Activated CD4-positive, alpha-beta memory T cell treated with anti-CD3 and anti-CD28 coated beads for 36 hours (primary cell): ENCODE results near the gene MTX2. TPM values are rescaled to one million over a fixed set of nuclear protein-coding genes. Genes with fewer than 3 reads are reported as not detected.
"Not testable (repeated sequence)": the region's sequence is repeated elsewhere in the genome, so short reads cannot be mapped to it uniquely, and the experiment has no call there.

Source experiments
- CTCF ChIA-PET: fragments of 350-600 bp; sonication (Branson Sonifier 250); formaldehyde crosslinking; loops from one replicate; lab custom pipeline; 2021; ENCODE audit warnings: antibody characterized with exemption, inconsistent platforms; lab: Charles Lee
- POLR2A ChIA-PET: fragments of 350-600 bp; sonication (Branson Sonifier 250); formaldehyde crosslinking; loops from one replicate; lab custom pipeline; 2021; ENCODE audit warnings: antibody characterized with exemption; lab: Charles Lee
- DNase-seq: peaks from one replicate; pipeline ENCODE4 v3.0.0-alpha.2; 2020
- H3K27ac Mint-ChIP-seq: one replicate; pipeline ENCODE4 v1.8.0; 2021; ENCODE audit warnings: mixed read lengths
- H3K27me3 Mint-ChIP-seq: one replicate; pipeline ENCODE4 v1.8.0; 2021; ENCODE audit warnings: mixed read lengths
- H3K36me3 Mint-ChIP-seq: one replicate; pipeline ENCODE4 v1.8.0; 2021; ENCODE audit warnings: mixed read lengths
- H3K4me1 Mint-ChIP-seq: one replicate; pipeline ENCODE4 v1.8.0; 2021; ENCODE audit warnings: low read depth, mixed read lengths
- H3K4me3 Mint-ChIP-seq: one replicate; pipeline ENCODE4 v1.8.0; 2021; ENCODE audit warnings: mild to moderate bottlenecking, mixed read lengths
- H3K9me3 Mint-ChIP-seq: one replicate; pipeline ENCODE4 v1.8.0; 2021; ENCODE audit warnings: mixed read lengths
- intact Hi-C: fragments of 100-400 bp; cut with micrococcal nuclease; formaldehyde crosslinking; loops from one replicate; pipeline ENCODE4 v1.15.1; 2023
- total RNA-seq, 2 experiments: library from RNA; stranded (reverse); gene quantifications; one replicate each; pipeline ENCODE4 v1.2.3, GENCODE V29; 2021

MTX2 gene
- total RNA-seq, 2 experiments from 2014 or later, result 25.8 to 28.2 TPM

DNA sequence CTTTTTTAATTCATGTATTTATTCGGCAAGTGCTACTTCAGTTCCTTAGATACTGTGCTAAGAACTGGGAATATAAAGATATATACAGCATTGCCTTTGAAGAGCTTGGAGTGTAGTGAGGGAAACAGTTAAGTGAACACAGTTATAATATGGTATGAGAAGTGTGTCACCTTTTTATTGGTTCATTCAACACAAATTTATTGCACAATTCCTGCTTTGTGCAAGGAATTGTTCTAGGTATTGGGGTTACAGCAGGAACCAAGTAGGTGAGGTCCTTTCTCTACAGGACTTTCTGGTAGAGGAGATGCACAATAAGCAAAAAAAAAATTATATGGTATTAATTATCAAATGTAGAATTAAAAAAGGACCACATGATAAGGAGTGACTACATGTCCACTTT lies 65.5 kb downstream of the MTX2 start:
- POLR2A ChIA-PET, result no interaction called here
- no peaks in the 10 kb centered on the region for H3K9me3 Mint-ChIP-seq
- H3K4me1 Mint-ChIP-seq, result no peaks in the 10 kb centered on the region
- intact Hi-C loops, result no loop called here
- no peak for DNase-seq
- H3K27ac Mint-ChIP-seq, result no peak overlapping the region
- CTCF ChIA-PET, result no interaction called here
- peaks cover 26% of the 10 kb centered on the region for H3K36me3 Mint-ChIP-seq
- no peaks in the 10 kb centered on the region for H3K27me3 Mint-ChIP-seq
- no peak overlapping the region for H3K4me3 Mint-ChIP-seq

DNA sequence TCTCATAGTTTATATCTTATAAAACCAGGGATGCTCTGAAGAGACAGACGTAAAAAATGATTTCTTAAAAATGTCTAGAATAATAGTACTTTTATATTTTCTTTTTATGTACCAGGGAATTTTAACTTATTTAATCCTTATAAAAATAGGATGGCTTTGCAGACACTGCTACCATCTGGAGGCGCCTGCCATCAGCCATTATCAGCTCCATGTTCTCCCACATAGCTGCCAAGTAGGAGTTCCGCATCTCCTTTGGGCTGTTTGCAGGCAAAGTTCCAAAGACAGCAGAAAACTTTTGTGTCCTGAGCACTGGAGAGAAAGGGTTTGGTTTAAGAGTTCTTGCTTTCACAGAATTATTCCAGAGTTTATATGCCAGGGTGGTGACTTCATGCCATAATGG lies 69.2 kb downstream of the MTX2 start:
- POLR2A ChIA-PET, result no interaction called here
- CTCF ChIA-PET, result no interaction called here
- intact Hi-C loops, result no loop called here
- peaks cover 16% of the 10 kb centered on the region for H3K36me3 Mint-ChIP-seq
- H3K27me3 Mint-ChIP-seq, result no peaks in the 10 kb centered on the region
- H3K9me3 Mint-ChIP-seq, result no peaks in the 10 kb centered on the region
- no peaks in the 10 kb centered on the region for H3K4me1 Mint-ChIP-seq
- H3K27ac Mint-ChIP-seq, result no peak overlapping the region
- H3K4me3 Mint-ChIP-seq, result no peak overlapping the region
- no peak for DNase-seq

DNA sequence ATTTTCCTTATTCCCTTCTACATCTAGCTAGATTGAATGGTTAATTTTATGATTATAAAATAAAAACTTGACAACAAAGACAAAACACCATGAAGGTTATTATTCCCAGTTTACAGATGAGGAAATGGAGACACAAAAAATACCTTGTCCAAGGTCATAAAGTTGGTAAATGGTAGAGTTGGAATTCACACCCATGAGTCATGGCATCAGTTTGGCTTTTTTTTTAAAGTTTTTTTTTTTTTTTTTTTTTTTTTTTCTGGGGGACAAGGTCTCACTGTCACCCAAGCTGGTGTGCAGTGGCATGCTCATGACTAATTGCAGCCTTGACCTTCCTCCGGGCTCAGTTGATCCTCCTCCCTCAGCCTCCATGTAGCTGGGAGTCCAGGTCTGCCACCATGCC lies 70.0 kb downstream of the MTX2 start:
- intact Hi-C loops, result no loop called here

DNA sequence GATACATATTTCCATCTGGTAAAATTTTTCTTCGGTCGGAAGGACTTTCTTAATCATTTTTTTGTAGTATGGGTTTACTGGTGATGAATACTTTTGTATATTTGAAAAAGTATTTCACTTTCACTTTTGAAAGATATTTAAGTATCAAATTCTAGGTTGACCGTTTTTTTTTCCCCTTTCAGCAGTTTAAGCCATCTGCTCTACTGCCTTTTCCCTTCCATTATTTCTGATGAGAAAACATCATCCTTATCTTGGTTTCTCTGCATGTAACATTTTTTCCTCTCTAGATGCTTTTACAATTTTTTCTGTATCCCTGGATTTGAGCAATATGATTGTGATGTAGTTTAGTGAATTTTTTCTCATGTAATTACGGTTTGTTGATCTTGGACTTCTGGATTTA lies 87.0 kb downstream of the MTX2 start:
- H3K9me3 Mint-ChIP-seq, result peaks cover 5% of the 10 kb centered on the region
- ChIA-PET CTCF (no interaction called here), POLR2A (no interaction called here)
- H3K4me3 Mint-ChIP-seq, result no peak overlapping the region
- intact Hi-C loops, result no loop called here
- H3K36me3 Mint-ChIP-seq, result peaks cover 2% of the 10 kb centered on the region
- peaks cover 6% of the 10 kb centered on the region for H3K4me1 Mint-ChIP-seq
- peaks cover 3% of the 10 kb centered on the region for H3K27me3 Mint-ChIP-seq
- no peak overlapping the region for H3K27ac Mint-ChIP-seq
- no peak for DNase-seq

More for the DNA sequence above, 70.0 kb downstream of the MTX2 start:
- H3K27ac Mint-ChIP-seq, result no peak overlapping the region
- peaks cover 16% of the 10 kb centered on the region for H3K36me3 Mint-ChIP-seq
- POLR2A ChIA-PET, result no interaction called here
- no peaks in the 10 kb centered on the region for H3K27me3 Mint-ChIP-seq
- DNase-seq, result no peak
- no peaks in the 10 kb centered on the region for H3K4me1 Mint-ChIP-seq
- no peaks in the 10 kb centered on the region for H3K9me3 Mint-ChIP-seq
- CTCF ChIA-PET, result interaction anchor here (0.7 kb wide), 1 partner anchor 82 kb away, joined by 3 read pairs; no protein-coding TSS in a partner anchor
- no peak overlapping the region for H3K4me3 Mint-ChIP-seq

DNA sequence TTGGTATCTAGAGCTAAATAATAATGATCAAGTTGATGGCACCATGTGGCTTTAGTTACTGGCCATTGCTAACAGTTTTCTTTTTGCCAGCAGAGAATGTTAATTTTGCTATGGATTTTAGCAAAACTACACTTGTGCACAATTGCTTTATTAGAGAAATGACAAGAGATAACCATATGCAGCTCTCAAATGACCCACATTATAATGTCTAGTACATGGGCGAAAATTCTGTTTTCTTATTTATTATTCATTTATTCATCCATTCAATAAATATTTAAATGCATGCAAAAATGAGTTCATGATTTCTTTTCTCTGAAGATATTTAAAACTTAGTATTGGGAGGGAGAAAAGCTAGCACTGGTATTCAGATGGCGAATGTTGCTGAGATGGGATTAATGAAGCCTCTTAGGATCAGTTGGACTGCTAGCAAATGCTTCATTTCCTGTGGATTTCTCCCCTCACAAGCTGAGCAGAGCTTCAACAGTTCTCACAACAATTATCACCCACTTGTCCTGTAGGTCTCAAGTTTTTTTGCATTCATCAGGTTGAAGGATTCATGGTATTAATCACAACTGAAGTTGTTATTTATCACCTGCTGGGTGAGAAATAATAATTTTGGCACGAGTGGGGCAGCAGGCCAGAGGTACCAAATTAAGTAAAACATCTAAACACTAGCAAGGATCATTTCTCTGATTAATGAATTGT lies 95.2 kb downstream of the MTX2 start:
- Mint-ChIP-seq H3K4me1 (no peaks in the 10 kb centered on the region), H3K27ac (no peak overlapping the region), H3K27me3 (peaks cover 5% of the 10 kb centered on the region), H3K4me3 (no peak overlapping the region), H3K36me3 (no peaks in the 10 kb centered on the region), H3K9me3 (no peaks in the 10 kb centered on the region)
- ChIA-PET CTCF (no interaction called here), POLR2A (no interaction called here)
- intact Hi-C loops, result no loop called here
- no peak for DNase-seq

DNA sequence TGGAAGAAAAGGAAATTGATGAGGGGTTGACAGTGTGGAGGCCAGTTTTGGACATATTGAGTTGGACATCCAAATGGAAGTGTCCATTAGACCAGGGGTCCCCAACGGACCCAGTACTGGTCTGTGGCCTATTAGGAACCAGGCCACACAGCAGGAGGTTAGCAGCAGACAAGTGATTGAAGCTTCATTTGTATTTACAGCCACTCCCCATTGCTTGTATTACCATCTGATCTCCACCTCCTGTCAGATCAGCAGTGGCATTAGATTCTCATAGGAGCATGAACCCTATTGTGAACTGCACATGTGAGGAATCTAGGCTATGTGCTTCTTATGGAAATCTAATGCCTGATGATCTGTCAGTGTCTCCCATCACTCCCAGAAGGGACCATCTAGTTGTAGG lies 99.1 kb downstream of the MTX2 start:
- CTCF ChIA-PET, result interaction anchor here (0.6 to 1.2 kb wide), 2 partner anchors 29 to 87 kb away, joined by 3 to 5 read pairs; no protein-coding TSS in a partner anchor
- Mint-ChIP-seq H3K4me3 (no peak overlapping the region), H3K4me1 (no peaks in the 10 kb centered on the region), H3K27me3 (peaks cover 8% of the 10 kb centered on the region), H3K9me3 (no peaks in the 10 kb centered on the region), H3K36me3 (no peaks in the 10 kb centered on the region), H3K27ac (no peak overlapping the region)
- no peak for DNase-seq
- POLR2A ChIA-PET, result no interaction called here
- intact Hi-C loops, result no loop called here

DNA sequence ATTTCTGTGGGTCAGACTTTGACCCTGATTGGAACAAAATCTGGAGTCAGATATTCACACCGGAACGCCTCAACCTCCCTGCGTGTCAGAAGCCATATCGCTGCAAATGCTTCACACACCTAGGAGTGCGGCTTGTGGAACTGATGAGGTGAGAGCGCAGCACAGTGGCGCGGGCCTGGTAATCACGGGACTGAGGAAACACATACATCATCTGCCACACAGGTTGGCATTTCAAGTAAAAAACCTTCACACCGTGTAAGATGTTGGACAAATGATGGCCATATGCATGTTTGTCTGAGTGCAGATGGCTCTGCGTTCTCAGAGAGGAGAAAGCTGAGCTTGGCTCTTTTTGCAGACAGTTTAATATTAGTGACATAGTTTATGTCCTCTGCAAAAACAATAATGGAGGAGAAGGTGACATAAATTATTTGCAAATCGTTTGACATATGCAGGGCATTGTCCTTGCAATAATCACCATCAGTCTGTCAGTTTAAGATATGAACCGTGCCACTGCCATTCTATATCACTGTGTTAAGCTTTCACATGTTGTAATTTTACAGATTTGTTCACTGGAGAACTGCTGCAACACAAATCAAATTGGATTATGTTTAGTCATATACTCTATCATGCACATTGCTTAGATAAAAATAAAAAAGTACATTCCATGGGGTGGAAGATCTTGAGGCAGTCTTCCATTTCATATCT lies 101.4 kb downstream of the MTX2 start:
- Mint-ChIP-seq H3K27ac (no peak overlapping the region), H3K27me3 (peaks cover 5% of the 10 kb centered on the region), H3K36me3 (no peaks in the 10 kb centered on the region), H3K4me3 (no peak overlapping the region), H3K4me1 (no peaks in the 10 kb centered on the region), H3K9me3 (no peaks in the 10 kb centered on the region)
- DNase-seq, result no peak
- intact Hi-C loops, result no loop called here
- ChIA-PET CTCF (no interaction called here), POLR2A (no interaction called here)

DNA sequence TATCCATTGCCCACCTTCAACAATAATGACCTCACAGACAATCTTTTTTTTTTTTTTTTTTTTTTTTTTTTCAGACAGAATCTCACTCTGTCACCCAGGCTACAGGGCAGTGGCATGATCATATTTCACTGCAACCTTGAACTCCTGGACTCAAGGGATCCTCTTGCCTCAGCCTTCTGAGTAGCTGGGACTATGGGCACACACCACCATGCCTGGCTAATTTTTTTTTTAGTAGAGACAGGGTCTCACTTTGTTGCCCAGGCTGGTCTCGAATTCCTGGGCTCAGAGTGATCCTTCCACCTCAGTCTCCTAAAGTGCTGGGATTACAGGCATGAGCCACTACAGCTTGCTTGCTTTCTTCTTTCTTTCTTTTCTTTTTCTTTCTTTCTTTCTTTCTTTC lies 103.9 kb downstream of the MTX2 start:
- H3K9me3 Mint-ChIP-seq, H3K36me3 Mint-ChIP-seq, H3K4me1 Mint-ChIP-seq, DNase-seq, H3K27me3 Mint-ChIP-seq, H3K4me3 Mint-ChIP-seq, intact Hi-C loops, H3K27ac Mint-ChIP-seq: not testable (repeated sequence)
- ChIA-PET POLR2A (interaction anchor here (0.7 kb wide), 1 partner anchor 643 kb away, joined by 3 read pairs; no protein-coding TSS in a partner anchor), CTCF (interaction anchor here (0.6 kb wide), 1 partner anchor 983 kb away, joined by 3 read pairs; no protein-coding TSS in a partner anchor)

DNA sequence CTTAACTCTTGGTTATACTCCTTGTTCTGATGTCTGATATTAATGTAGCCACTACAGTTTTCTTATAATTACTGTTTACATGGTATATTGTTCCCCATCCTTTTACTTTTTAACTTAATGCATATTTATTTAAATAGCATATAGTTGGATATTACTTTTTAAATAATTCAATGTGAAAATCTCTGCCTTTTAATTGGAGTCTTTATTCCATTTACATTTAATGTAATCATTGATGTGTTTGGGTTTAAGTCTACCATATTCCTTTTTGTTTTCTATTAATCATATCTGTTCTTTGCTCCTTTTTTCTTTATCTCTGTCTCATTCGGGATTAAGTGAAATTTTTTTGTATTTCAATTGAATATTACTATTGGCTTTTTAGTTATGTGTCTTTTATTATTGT lies 109.1 kb downstream of the MTX2 start:
- H3K36me3 Mint-ChIP-seq, result no peaks in the 10 kb centered on the region
- H3K4me1 Mint-ChIP-seq, result no peaks in the 10 kb centered on the region
- peaks cover 12% of the 10 kb centered on the region for H3K9me3 Mint-ChIP-seq
- peaks cover 3% of the 10 kb centered on the region for H3K27me3 Mint-ChIP-seq
- ChIA-PET POLR2A (no interaction called here), CTCF (no interaction called here)
- intact Hi-C loops, result no loop called here
- no peak overlapping the region for H3K27ac Mint-ChIP-seq
- no peak for DNase-seq
- no peak overlapping the region for H3K4me3 Mint-ChIP-seq

DNA sequence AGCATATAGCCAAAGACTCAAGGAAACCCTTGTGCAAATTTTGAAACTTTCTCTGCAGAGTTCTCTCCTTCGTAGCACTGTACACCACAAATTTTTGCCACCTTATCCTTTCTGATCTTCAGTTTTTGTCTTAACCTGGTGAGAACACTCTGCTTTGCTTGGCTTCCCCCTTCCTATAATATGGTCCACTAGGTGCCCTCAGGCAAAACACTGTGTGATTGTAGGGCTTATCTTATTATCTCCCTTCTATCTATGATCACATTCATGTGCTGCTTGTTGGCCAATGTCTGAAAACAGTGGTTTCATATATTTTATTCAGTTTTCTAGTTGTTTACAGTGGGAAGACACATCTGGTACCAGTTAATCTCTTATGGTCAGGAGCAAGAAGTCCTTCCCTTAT lies 111.1 kb downstream of the MTX2 start:
- DNase-seq, result no peak
- POLR2A ChIA-PET, result no interaction called here
- Mint-ChIP-seq H3K27me3 (peaks cover 6% of the 10 kb centered on the region), H3K4me3 (no peak overlapping the region), H3K36me3 (no peaks in the 10 kb centered on the region), H3K4me1 (no peaks in the 10 kb centered on the region), H3K9me3 (peaks cover 12% of the 10 kb centered on the region), H3K27ac (no peak overlapping the region)
- intact Hi-C loops, result no loop called here
- CTCF ChIA-PET, result no interaction called here

DNA sequence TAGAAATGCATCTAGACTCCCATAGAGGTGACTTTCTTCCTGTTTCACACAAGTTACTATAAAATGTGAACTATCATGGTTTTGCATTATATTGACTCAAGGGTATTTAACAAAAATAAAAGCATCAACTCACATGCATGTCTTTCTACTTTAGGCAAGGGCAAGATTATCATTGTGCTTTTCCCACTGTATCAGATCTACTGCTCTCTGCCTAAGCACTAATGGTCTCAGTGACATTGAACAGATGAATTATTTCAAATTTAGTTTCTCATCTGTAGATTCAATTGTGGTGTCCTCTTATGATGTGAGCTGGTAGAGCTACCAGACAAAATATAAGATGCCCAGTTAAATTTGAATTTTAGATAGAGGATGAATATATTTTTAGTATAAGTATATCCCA lies 113.9 kb downstream of the MTX2 start:
- H3K36me3 Mint-ChIP-seq, result no peaks in the 10 kb centered on the region
- H3K9me3 Mint-ChIP-seq, result peaks cover 7% of the 10 kb centered on the region
- CTCF ChIA-PET, result no interaction called here
- no peak overlapping the region for H3K27ac Mint-ChIP-seq
- H3K4me3 Mint-ChIP-seq, result no peak overlapping the region
- POLR2A ChIA-PET, result no interaction called here
- intact Hi-C loops, result no loop called here
- H3K4me1 Mint-ChIP-seq, result no peaks in the 10 kb centered on the region
- H3K27me3 Mint-ChIP-seq, result peaks cover 9% of the 10 kb centered on the region
- DNase-seq, result no peak

DNA sequence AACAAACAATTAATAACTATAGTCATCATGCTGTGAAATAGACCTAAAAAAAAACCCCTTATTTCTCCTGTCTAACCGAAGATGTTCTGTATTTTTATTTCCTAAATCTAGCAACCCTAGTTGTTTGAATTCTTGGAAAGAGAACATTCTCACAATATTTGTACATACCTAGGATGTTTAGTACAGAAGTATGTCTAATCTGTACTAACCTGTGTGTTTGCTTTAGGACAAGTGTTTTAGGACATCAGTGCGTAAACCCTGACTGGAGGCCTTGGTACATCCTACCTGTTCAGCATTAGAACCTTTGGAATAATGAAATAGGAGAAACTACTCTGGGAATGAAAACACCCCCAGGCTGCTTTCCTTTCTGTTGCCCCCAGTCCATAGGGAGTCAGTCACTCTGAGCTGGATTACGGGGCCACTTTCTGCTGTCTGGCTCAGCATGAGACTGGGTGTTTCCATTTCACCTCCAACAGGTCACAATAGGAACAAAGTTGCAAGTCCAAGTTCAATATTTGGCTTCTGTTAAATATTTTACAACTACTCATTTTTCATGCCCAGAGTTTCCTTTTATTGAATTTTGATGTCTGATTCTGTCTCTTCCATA lies 114.7 kb downstream of the MTX2 start:
- Mint-ChIP-seq H3K27me3 (peaks cover 10% of the 10 kb centered on the region), H3K36me3 (no peaks in the 10 kb centered on the region), H3K4me1 (no peaks in the 10 kb centered on the region), H3K27ac (no peak overlapping the region), H3K4me3 (no peak overlapping the region), H3K9me3 (peaks cover 3% of the 10 kb centered on the region)
- DNase-seq, result no peak
- intact Hi-C loops, result no loop called here
- CTCF ChIA-PET, result no interaction called here
- POLR2A ChIA-PET, result no interaction called here
